SKM-1 treated with dmso at 0.1 percent for 144 hours (cell line): ENCODE data around the gene SLC9A9.
A peak's percentile ranks its signal among the peaks of the same experiment; 100 is the strongest.
"Not testable (repeated sequence)": the region's sequence is repeated elsewhere in the genome, so short reads cannot be mapped to it uniquely, and the experiment has no call there.

Source experiments
- DNase-seq: peaks from one replicate; lab custom pipeline; 2025; ENCODE audit not compliant: unreplicated experiment; lab: John Stamatoyannopoulos, UW

SLC9A9 gene

DNA sequence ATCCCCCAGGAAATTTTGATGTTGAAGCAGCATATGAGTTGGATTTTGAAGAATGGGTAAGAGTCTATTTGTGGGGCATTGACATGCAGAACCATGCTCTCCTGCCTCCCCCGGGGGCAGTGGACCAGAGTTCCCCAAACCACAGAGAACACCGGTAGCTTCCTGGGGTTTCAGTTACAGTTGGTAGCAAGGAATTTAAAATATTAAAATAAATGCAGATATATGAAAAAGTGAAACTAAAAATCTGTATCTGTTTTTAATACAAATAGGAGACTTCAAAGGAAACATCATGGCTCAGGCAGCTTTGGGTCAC, 37.4 kb downstream of the SLC9A9 start:
- DNase-seq: no peak

DNA sequence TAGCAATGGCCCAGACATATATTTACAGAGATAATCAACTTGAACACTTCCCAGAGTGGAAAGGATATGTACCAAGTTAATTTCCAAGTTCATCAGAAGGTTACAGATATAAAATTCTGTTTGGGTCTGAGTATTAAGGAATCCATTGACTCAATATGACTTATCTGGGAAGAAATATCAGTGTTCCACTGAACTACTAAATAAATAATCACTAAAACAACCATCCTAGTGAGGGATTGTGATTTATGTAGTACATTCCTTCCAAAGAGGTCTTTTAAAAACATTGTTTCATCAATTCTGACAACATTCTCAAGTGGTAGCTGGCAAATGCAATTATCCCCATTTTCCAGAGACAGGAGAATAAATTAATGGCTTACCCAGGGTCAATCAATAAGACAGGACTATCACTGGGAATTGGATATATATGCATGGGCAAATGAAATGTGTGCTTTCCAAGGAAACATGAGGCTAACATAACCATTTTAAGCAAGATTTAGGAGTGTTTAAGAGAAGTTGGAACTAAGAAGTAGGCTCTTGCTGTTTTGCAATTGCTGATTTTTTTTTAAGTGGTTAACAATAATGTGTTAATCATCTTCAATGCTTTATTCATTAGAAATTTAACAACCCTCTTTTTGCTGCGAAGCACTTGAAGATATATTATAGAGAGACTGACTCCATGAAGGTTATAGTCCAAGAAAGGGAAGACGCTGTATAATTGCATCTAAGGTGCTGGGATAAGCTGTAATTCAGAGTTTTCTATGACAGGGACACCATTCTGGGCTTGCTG, 37.9 kb downstream of the SLC9A9 start:
- no peak for DNase-seq

DNA sequence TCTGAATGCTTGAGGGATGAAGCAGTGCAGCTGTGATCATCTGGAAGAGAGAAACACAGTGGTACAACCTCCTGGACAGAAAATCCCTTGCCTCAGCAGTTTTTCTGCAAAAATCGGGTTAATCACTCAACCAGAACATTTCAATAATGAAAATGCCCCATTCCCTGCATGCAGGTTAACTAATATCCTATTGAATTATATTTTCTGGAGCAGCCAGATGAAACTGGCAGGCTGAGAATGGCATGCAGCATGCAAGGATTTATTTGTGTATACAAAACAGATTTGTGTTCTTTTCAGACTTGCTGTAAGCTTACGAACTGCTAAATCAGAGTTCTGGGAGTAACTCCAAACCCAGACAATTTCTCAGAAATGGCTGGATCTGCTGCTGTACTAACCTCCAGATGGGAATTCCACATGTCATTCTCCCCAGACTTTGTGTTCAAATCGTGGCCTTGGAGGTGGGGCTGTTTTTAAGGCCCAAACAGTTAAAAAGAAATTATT, 39.1 kb downstream of the SLC9A9 start:
- DNase-seq: no peak

DNA sequence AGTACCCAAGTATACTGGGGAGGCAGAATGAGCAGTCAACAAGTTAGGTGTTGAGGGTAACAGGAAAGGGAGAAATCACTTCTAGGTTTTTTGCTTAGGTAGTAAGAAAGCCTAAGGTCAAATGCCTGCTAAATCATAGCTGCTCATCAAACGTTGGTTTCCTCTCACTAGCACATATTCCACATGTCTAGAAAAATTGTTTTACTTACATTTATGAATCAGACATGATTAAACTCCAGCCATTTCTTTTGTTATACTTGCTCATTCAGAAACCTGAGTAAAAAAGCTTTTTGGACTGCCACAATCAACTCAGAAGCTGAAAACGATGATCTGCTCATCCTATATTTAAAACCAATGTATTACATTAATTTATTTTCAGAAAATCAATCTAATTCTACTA, 40.2 kb downstream of the SLC9A9 start:
- DNase-seq: no peak

DNA sequence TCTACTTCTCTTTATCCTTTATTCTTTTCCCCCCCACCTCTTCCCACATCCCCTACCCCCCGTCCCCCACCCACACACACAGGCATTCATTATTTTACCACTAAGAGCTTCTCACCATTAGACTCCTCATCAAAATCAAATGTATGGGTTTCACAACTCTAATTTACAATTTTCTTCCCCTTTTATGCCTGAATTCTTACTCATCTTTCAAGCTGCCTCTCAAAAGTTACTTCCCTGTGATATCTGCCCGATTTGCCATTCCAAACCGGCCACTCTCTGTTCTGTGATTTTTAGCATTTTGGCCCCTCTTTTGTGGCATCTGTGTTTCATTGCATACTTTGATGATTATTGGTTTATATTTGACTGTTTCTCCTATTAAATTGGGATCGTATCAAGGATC, 42.2 kb downstream of the SLC9A9 start:
- peak; percentile 50 for DNase-seq

DNA sequence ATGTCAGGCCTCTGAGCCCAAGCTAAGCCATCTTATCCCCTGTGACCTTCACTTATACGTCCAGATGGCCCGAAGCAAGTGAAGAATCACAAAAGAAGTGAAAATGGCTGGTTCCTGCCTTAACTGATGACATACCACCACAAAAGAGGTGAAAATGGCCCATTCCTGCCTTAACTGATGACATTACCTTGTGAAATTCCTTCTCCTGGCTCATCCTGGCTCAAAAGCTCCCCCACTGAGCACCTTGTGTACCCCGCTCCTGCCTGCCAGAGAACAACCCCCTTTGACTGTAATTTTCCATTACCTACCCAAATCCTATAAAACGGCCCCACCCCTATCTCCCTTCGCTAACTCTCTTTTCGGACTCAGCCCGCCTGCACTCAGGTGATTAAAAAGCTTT, 42.8 kb downstream of the SLC9A9 start:
- not testable (repeated sequence) for DNase-seq

DNA sequence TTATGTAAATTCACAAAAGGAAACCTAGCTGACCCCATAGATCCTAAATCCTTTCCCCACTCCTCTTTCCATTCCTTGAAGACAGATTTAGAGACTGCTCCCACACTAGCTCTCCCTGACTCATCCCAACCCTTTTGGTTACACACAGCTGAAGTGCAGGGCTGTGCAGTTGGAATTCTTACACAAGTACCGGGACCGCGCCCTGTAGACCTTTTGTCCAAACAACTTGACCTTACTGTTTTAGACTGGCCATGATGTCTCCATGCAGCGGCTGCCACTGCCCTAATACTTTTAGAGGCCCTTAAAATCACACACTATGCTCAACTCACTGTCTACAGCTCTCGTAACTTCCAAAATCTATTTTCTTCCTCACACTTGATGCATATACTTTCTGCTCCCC, 47.2 kb downstream of the SLC9A9 start:
- DNase-seq: not testable (repeated sequence)

DNA sequence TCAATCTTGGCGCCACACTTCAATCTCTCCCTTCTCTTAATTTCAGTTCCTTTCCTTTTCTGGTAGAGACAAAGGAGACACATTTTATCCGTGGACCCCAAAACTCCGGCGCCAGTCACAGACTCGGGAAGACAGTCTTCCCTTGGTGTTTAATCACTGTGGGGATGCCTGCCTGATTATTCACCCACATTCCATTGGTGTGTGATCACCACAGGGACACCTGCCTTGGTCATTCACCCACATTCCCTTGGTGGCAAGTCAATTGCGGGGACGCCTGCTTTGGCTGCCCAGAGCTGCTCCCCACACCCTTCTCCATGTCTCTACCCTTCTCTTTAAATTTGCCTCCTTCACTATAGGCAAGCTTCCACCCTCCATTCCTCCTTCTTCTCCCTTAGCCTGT, 50.1 kb downstream of the SLC9A9 start:
- DNase-seq: not testable (repeated sequence)

DNA sequence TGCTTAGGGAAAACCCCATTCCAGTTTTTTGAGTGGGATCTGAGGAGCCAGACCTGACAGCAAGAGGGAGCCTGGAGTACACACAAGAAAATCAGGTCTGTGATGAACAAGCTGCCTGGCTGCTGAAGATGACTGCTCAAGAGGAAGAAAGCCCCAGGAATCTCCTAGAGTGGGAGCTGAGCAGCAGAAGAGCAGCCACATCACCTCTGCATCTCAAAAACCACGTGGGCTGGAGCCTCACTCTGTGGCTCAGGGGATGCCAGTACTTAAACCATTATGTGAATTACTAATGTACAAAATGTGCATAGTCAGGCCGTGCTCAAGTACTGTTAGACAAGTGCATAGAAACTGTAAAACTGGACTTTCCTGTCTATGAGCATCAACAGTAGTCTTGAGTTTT, 52.4 kb downstream of the SLC9A9 start:
- DNase-seq: no peak

DNA sequence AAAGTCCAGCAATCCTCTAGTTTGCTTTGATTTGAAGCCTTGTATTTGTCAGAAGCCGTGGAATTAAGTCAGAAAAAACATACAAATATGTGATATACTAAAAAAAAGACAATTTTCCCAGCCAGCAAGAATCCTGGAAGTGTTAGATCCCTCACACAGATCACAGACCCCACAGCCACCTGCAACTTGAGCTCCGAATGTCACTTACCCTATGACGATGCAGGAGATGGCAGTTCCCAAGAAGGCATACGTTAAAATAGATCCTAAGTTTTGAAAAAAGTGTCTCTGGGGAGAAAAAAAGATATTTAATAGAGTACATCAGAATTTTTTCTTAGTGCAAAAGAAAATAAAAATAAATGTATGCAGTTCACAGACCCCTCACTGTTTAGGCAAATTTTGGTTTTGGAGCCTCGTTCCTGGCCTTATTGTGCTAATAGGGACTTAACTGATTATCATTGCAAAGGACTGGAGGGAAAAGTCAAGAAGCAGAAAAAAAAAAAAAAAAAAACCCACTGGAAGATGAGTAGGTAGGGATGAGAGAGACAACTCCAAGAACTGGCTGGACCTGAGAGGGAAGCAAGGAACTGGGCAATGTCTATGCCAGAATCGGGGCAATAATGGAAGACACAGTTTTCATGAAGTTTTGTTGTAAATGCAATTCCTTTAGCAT, 53.3 kb downstream of the SLC9A9 start:
- no peak for DNase-seq

DNA sequence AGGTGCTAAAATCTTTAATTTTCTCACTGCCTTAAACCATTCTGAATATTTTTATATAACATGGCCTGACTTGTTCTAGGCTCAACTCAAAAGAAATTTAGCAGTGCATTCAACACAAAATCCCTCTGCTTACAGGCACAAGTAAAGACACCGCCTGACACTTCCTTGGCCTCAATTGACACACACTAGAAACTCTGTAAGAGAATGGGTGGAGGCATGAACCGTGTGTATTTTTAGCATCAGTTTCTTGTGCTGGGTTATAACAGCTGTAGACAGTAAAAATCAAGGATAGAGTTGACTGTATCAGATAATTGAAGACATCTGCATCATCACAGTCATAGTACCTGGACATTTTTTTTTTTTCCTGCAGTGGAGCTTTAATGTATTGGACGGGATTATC, 54.3 kb downstream of the SLC9A9 start:
- no peak for DNase-seq

DNA sequence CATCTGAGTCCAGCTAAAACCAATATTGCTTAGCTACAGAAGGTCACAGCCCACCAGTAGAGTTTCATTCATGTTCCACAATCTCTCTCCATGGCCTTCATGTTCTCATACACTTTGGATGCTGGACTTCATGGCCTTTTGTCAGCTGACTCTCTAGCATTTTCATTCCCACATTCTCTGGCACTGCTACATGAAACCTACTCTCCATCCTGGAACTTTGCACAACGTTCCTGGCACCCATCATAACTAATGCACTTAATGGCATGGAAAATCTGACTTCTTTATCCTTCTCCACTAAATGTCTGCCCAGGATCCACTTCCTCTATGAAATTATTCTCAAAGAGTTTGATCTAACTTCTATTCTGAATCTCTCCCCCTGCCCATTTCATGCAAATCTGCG, 56.9 kb downstream of the SLC9A9 start:
- no peak for DNase-seq

DNA sequence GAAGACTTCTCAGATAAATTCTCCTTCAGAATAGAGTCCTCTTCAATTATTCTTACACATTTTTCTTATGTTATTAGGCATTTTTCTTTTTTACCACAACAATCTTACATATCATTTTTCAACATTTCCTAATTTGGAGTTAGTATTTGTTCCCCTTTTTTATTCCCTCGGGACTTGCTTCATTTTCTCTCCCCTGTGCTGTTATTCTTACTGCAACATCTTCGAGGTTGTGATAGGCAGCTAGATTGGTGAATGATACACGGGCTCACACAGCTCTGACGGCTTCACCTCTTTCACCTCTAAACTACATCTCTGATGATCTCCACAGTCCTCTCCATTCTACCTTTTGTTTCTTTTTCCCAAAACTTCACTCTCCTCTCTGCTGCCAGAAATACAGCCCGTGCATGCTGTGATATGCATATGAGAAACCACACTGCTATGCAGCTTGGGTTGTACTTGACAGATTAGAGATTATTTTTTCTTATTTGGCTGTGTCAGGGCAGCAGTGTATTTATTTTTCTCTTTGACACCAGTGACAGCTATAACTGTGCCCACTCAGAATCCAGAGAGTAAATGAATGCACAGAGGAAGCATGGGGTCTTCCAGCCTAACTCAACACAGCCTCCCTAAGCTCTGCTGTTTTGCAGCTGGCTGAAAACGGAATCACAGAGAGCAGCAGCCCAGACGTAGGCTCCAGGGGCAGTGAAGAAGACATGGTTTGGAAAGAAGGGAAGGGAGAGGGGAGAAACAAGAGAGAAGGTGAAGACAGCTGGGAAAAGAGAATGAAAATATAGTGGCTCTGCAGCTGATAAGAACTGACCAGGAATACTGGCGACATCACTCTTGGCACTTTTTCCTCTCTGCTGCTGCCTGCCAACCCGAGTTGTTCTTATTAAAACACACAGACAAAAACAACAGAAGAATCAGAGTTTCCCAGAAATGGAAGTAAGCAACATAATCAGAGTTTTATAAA, 61.8 kb downstream of the SLC9A9 start:
- DNase-seq: no peak

DNA sequence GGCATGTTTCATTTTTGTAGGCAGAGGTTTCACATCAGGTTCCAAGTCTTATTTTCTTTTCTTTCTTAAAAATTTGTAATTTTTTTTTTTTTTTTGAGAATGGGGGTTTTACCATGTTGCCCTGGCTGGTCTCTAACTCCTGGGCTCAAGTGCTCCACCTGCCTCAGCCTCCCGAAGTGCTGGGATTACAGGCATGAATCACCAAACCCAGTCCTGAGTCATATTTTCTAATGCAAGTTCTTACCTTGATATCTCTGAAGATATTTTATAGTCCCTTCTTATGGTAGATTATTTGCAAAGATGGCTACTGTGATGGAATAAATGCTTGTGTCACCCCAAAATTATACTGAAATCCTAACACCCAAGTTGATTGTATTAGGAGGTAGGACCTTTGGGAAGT, 63.8 kb downstream of the SLC9A9 start:
- no peak for DNase-seq

DNA sequence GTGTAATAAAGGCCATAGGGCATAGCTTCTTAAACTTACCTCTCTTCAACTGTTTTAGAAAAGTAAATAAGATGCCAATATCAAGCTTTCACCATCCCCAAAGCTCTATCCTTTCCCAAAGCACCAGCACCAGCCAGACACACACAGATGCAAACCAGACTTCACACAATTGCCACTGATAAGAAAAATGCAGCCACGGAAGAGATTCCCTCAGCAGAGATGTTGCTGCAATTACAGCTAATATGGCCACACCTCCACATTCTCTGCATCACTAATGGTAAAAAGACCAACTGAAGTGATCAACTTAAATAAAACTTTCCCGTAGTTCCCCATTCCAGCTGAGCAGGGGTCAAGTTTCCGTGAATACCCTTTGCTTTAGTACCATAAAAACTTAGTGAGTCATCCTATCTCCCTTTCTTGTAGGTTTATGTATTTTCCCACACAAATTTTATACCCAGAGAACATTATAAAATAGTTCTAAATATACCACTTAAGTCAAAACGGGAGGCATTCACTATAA, 64.4 kb downstream of the SLC9A9 start:
- DNase-seq: no peak

DNA sequence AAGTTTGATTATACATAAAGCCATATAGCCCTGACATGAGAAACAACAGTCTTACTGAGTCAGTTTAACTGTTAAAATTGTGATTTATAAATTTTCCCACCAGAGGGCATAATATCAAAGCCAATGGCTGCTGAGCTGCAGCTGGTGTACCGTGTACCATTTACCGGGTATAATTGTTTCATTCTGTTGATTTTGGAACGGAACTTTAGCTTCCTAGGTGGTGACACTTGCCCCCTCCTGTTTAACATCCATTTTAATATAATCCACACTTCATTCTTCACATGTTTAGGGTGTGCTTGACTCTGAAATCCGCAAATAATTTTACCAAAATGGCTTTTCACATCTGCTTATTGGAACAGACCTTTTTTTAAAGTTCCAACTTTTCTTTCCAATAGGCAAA, 72.8 kb downstream of the SLC9A9 start:
- no peak for DNase-seq

DNA sequence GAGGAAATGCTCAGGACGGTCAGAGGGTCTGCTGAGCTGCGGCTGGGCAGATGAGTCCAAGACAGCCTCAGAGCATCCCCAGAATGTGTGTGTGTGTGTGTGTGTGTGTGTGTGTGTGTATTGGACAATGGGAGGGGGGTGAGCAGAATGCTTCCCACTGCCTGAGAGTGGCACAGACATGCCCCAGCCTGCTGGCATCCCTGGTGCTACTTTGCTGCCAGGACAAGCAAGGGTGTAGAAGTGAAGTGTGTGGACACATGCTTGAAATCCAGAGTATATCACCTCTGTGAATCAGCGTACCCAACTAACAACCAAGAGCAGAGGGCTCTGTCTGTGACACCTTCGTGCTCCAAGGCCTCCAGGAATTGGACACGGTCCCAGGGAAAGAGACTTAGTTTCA, 76.3 kb downstream of the SLC9A9 start:
- no peak for DNase-seq

DNA sequence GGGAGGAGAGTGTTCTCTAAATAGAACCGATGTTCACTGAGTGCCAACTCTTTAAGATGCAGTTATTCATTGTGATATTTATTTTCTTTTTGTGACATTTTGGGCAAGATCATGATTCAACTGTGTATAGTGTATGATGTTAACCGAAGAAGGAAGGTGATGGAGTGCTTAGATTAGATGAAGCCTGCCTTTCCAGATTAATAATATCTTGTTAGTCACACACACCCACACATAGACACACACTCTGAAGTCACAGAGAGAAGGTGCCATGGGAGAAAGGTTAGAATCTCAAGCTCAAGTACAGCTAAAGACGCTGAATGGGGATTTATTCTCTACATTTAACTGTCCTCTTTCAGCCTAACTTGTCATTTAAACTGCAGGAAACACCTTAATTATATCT, 77.0 kb downstream of the SLC9A9 start:
- no peak for DNase-seq

DNA sequence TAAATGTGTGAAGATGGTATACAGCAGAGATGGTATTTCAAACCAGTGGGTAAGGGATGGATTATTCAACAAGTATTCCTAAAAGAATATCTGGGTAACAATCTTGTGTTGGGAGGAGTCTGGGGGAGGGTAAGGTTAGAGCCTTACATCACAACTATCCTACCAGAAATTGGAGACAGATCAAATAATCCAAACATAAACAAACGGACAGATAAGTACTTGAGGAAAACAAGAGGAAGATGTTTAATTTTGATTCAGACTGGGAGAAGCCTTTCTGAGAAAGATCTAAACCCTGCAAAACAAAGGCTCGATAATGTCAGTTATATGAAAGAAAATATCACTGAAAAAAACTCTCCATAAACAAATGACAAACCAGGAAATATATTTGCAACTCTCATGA, 77.9 kb downstream of the SLC9A9 start:
- no peak for DNase-seq

DNA sequence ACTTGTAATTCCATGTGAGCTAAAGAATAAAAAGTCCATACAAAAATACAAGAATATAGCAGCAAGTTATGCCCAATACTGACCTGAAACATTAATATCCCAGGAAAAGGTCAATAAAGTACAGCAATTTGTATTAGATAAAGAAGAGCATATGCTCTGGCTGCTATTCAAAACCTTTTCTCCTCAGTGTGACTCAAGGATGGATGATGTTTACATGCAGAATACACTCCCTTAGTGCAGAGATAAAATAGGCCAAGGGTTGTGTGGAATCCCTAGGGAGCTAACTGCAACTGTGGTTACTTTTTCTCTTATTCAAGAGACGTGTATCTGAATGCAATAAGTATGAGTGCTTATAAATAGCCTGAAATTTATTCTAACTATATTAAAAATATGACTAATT, 78.7 kb downstream of the SLC9A9 start:
- DNase-seq: no peak

DNA sequence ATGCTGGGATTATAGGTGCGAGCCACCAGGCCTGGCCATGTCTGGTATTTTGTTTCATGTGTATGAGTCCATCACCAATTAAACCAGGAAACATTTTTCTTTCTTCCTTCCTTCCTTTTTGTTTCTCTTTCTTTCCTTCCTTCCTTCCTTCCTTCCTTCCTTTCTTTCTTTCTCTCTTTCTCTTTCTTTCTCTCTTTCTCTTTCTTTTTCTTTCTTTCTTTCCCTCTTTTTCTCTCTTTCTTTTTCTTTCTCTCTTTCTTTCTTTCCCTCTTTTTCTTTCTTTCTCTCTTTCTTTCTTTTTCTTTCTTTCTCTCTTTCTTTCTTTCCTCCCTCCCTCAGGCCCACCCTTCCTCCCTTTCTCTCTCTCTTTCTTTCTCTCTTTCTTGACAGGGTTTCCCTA, 83.4 kb downstream of the SLC9A9 start:
- DNase-seq: no peak
